GM12801 (cell line): Measurements from ENCODE around the gene TYRP1.

Source experiments
- TF ChIP-seq, protein P1 (sequence below): IDR thresholded peaks from one replicate; pipeline ENCODE4 v1.5.1; 2011; ENCODE audit warnings: control low read depth; ENCODE audit not compliant: insufficient read length; ENCODE audit errors: extremely low read depth

TYRP1 gene

DNA sequence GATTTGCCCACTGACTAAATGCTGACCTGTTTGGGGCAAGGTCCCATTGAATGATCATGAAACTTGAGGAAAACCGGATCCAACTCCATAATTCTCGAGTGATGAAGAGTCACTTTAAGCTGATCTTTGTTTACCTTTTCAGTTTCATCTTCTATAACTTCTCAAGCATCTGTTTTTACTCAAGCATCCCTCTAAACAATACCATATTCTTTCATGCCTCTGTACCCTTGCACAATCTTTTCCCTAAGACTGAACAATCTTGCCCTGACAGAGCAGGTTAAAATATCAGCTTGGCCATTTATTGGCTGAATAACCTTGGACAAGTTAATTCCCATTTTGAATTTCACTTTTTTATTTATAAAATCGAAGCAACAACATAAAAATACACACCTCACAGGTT is 39.8 kb downstream of the TYRP1 start:
- TF ChIP-seq, protein P1, sequence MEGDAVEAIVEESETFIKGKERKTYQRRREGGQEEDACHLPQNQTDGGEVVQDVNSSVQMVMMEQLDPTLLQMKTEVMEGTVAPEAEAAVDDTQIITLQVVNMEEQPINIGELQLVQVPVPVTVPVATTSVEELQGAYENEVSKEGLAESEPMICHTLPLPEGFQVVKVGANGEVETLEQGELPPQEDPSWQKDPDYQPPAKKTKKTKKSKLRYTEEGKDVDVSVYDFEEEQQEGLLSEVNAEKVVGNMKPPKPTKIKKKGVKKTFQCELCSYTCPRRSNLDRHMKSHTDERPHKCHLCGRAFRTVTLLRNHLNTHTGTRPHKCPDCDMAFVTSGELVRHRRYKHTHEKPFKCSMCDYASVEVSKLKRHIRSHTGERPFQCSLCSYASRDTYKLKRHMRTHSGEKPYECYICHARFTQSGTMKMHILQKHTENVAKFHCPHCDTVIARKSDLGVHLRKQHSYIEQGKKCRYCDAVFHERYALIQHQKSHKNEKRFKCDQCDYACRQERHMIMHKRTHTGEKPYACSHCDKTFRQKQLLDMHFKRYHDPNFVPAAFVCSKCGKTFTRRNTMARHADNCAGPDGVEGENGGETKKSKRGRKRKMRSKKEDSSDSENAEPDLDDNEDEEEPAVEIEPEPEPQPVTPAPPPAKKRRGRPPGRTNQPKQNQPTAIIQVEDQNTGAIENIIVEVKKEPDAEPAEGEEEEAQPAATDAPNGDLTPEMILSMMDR, result no peak

DNA sequence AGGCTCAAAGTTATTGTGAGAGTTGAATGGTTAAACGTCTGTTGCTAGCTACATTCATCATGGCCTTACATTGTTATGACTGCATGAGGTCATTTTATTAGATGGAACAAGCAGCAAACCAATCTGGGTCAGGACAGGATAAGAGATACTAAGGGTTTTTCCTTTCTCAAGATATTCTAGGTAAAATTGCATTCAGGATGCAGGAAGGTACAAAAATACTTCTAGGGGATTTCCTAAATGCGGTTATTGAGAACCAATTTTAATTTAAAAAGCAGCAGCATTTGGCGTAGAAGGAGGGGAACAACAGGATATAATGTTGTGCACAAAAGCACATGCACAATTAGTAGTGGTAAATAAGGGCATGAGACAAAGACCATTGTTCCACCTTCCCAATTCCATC is 42.5 kb downstream of the TYRP1 start:
- TF ChIP-seq, protein P1, result no peak

DNA sequence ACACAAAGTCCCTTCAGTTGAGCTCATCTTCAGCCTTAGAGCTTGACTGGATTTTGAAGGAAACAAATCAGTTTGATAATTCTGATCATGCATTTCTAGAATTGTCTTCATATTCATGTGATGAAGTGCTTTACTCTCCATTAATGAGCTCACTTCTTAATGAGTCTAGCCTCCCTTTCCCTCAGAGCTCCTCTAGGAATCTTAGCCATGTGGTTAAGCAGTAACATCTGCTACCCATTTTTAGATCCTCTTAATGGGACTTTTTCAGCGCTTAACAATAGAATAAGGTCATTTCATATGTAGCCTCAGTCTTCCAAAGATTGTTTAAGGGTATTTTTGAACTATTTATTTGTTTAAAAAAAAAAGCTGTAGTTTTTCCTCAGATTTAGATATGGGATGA is 44.7 kb downstream of the TYRP1 start:
- TF ChIP-seq, protein P1, result no peak

DNA sequence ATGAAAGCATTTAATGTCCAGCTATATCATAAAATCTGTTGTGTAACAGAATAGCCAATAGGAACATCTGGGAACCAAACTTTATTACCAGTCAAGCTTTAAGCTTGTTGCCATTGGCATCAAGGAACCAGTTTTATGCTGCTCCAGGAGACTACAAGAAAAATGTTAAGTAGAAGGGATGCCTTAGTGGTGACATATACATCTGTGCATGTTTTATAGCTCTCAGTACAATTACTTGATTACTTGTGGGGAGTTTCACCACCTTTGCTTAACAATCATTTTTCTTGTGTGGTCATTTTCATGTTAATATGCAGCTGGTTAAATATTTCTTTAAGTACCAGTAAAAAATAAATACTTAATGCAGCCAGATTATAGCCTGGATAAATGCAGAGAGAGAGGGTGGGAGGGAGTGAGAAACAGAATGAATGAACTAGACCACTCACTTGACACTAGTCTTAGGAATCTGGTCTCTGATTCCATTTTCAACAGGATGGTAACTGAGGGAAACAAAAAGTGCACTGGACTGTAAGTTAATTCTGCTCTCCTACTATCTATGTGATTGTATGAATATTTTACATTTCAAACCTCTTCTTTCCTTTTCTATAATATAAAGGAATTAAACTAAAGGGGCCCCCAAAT is 45.9 kb downstream of the TYRP1 start:
- TF ChIP-seq, protein P1, result no peak

DNA sequence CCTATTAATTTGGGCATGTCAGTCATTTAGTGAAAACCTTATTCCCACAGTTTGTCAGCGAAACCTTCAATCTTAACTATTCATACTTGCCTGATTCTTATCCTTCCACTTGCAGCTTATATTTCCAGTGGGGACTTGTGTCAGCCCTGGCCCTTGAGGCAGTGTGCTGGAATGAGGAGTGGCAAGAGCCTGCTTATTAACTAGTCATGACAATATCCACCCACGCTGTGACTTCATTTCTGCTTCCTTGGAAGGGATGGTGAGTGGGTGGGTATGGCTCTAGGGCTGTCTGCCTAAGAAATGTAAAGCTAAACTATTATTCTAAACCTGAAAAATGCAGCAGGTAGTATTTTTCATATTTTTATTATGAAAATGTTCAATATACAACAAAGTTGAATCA is 47.7 kb downstream of the TYRP1 start:
- TF ChIP-seq, protein P1, result no peak

DNA sequence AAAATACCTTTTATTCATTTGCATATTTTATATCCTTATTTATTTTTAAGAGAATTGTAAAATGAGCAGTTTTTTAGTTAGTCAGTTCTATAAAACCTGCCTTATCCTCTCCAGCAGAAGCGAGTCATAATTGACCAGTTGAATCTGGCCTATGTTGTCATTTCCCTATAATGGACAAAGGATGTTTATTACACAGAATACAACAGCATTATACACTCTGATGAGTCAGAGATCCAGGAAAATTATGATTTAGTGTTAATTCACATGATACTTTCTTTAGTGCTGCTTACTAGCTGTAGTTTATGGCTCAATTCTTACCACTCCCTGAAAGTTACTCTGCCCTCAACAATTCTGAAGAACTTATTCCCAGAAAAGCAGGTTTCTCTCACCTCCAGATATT is 54.8 kb downstream of the TYRP1 start:
- TF ChIP-seq, protein P1, result no peak

DNA sequence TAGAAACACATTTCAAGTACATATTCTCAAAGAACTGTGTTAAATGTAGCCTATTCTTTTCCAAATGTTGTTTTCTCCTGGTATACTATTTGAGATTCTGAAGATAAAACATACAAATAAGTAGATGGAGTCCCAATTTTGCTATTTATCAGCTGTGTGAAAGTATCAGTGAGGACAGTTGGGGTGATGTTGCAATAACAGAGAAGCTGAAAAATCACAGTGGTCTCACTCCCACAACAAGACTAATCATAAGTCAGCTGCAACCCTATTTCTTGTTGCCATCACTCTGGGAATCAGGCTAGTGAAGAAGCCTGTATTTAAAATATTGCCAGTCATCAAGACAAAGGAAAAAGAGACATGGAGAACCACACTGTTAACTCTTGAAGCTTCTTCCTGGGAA is 55.8 kb downstream of the TYRP1 start:
- TF ChIP-seq, protein P1, result no peak
